GM23338 (cell line): ENCODE results near the gene EPO.

Experiments used
- CREB1 ChIP-seq: fragments of 250-450 bp; sonication (Bioruptor Pico); IDR thresholded peaks from 2 replicates; pipeline ENCODE4 v1.5.0; 2020; ENCODE audit warnings: low read depth, mild to moderate bottlenecking, moderate library complexity
- CTCF ChIP-seq, 2 experiments: fragments of 200-600 bp in 1 of 2; sonication (generic) in 1 of 2; conservative IDR thresholded peaks; 2 replicates each; pipeline versions ENCODE4 v1.5.1 to v1.6.1; 2016 to 2017; ENCODE audit warnings: antibody characterized with exemption in 2 of 2, low read depth in 2 of 2, mild to moderate bottlenecking in 2 of 2, moderate library complexity in 1 of 2
- EZH2 ChIP-seq: fragments of 200-600 bp; sonication (generic); IDR thresholded peaks from one replicate; pipeline ENCODE4 v1.8.0; 2017; ENCODE audit warnings: antibody characterized with exemption, mild to moderate bottlenecking, low read depth; ENCODE audit not compliant: unreplicated experiment
- EZH2phosphoT487 ChIP-seq: fragments of 200-600 bp; sonication (generic); IDR thresholded peaks from one replicate; pipeline ENCODE4 v1.8.1; 2018; ENCODE audit warnings: antibody characterized with exemption; ENCODE audit not compliant: unreplicated experiment
- JUNB ChIP-seq: IDR thresholded peaks from one replicate; pipeline ENCODE4 v1.6.1; 2016; ENCODE audit warnings: antibody characterized with exemption; ENCODE audit not compliant: unreplicated experiment
- NANOG ChIP-seq: IDR thresholded peaks from 2 replicates; pipeline ENCODE4 v1.6.1; 2016; ENCODE audit warnings: antibody characterized with exemption, borderline replicate concordance
- POLR2AphosphoS5 ChIP-seq: IDR thresholded peaks from 2 replicates; pipeline ENCODE4 v1.6.1; 2016; ENCODE audit warnings: antibody characterized with exemption, low read depth
- STAT1 ChIP-seq: IDR thresholded peaks from one replicate; pipeline ENCODE4 v1.6.1; 2016; ENCODE audit warnings: antibody characterized with exemption; ENCODE audit not compliant: unreplicated experiment
- ZNF114 ChIP-seq: fragments of 250-450 bp; sonication (Bioruptor Pico); IDR thresholded peaks from 2 replicates; pipeline ENCODE4 v1.5.0; 2020; ENCODE audit warnings: mild to moderate bottlenecking, moderate library complexity
- TF ChIP-seq, protein P1 (sequence below): IDR thresholded peaks from one replicate; pipeline ENCODE4 v1.6.1; 2018; ENCODE audit warnings: antibody characterized with exemption; ENCODE audit not compliant: unreplicated experiment
- TF ChIP-seq, protein P2 (sequence below): IDR thresholded peaks from 2 replicates; pipeline ENCODE4 v1.6.1; 2016; ENCODE audit warnings: antibody characterized with exemption

DNA sequence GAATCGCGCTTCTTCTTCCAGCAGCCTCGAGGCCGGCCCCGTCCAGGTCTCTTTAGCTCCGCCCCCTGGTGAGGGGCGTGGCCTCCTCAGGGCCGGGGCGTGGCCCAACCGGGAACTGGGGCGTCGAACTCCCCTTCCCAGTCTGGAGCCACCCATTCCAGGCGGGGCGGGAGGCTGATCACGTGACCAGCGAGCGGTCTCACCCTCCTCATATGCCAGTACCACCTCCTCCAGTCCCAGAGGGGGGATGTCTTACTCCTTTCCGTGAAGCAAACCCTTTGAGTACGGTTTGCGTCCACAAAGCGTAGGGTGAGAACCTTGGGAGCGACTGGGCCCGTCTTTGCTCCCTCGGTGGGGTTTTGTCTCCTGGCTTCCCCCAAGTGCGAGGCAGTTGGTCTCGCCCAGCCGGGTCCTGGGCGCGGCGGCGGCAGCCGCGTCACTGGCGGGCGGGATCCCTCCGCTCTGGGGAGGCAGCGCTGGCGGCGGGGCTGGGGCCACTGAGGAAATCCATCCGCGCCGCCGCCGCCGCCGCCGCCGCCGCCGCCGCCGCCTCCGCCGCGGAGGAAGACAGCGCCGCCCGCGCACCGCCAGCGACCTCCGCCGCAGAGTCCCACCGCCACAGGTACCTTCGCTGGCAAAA, 46.8 kb upstream of the EPO start, which contains the start of gene GNB2:
- TF ChIP-seq CTCF (conservative IDR thresholded peaks at IDR 0.05; ENCODE audit: low read depth in 2 of 2) (no peak), EZH2 (no peak), STAT1 (no peak), EZH2phosphoT487 (no peak), POLR2AphosphoS5 (peak; percentile 72), JUNB (no peak), CREB1 (CRISPR knock-in tag) (peak; percentile 91), NANOG (no peak), ZNF114 (CRISPR knock-in tag) (no peak)
- TF ChIP-seq, protein P1, sequence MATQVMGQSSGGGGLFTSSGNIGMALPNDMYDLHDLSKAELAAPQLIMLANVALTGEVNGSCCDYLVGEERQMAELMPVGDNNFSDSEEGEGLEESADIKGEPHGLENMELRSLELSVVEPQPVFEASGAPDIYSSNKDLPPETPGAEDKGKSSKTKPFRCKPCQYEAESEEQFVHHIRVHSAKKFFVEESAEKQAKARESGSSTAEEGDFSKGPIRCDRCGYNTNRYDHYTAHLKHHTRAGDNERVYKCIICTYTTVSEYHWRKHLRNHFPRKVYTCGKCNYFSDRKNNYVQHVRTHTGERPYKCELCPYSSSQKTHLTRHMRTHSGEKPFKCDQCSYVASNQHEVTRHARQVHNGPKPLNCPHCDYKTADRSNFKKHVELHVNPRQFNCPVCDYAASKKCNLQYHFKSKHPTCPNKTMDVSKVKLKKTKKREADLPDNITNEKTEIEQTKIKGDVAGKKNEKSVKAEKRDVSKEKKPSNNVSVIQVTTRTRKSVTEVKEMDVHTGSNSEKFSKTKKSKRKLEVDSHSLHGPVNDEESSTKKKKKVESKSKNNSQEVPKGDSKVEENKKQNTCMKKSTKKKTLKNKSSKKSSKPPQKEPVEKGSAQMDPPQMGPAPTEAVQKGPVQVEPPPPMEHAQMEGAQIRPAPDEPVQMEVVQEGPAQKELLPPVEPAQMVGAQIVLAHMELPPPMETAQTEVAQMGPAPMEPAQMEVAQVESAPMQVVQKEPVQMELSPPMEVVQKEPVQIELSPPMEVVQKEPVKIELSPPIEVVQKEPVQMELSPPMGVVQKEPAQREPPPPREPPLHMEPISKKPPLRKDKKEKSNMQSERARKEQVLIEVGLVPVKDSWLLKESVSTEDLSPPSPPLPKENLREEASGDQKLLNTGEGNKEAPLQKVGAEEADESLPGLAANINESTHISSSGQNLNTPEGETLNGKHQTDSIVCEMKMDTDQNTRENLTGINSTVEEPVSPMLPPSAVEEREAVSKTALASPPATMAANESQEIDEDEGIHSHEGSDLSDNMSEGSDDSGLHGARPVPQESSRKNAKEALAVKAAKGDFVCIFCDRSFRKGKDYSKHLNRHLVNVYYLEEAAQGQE = no peak
- TF ChIP-seq, protein P2, sequence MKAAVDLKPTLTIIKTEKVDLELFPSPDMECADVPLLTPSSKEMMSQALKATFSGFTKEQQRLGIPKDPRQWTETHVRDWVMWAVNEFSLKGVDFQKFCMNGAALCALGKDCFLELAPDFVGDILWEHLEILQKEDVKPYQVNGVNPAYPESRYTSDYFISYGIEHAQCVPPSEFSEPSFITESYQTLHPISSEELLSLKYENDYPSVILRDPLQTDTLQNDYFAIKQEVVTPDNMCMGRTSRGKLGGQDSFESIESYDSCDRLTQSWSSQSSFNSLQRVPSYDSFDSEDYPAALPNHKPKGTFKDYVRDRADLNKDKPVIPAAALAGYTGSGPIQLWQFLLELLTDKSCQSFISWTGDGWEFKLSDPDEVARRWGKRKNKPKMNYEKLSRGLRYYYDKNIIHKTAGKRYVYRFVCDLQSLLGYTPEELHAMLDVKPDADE = no peak
